Activated CD4-positive, alpha-beta memory T cell treated with anti-CD3 and anti-CD28 coated beads for 36 hours (primary cell): ENCODE results near the gene NFX1. TPM values are rescaled to one million over a fixed set of nuclear protein-coding genes. Genes with fewer than 3 reads are reported as not detected.
"Not testable (repeated sequence)": the region's sequence is repeated elsewhere in the genome, so short reads cannot be mapped to it uniquely, and the experiment has no call there.

Experiments
- CTCF ChIA-PET: fragments of 350-600 bp; sonication (Branson Sonifier 250); formaldehyde crosslinking; loops from one replicate; lab custom pipeline; 2021; ENCODE audit warnings: antibody characterized with exemption, inconsistent platforms; lab: Charles Lee
- POLR2A ChIA-PET: fragments of 350-600 bp; sonication (Branson Sonifier 250); formaldehyde crosslinking; loops from one replicate; lab custom pipeline; 2021; ENCODE audit warnings: antibody characterized with exemption; lab: Charles Lee
- DNase-seq: peaks from one replicate; pipeline ENCODE4 v3.0.0-alpha.2; 2020
- H3K27ac Mint-ChIP-seq: one replicate; pipeline ENCODE4 v1.8.0; 2021; ENCODE audit warnings: mixed read lengths
- H3K27me3 Mint-ChIP-seq: one replicate; pipeline ENCODE4 v1.8.0; 2021; ENCODE audit warnings: mixed read lengths
- H3K36me3 Mint-ChIP-seq: one replicate; pipeline ENCODE4 v1.8.0; 2021; ENCODE audit warnings: mixed read lengths
- H3K4me1 Mint-ChIP-seq: one replicate; pipeline ENCODE4 v1.8.0; 2021; ENCODE audit warnings: low read depth, mixed read lengths
- H3K4me3 Mint-ChIP-seq: one replicate; pipeline ENCODE4 v1.8.0; 2021; ENCODE audit warnings: mild to moderate bottlenecking, mixed read lengths
- H3K9me3 Mint-ChIP-seq: one replicate; pipeline ENCODE4 v1.8.0; 2021; ENCODE audit warnings: mixed read lengths
- intact Hi-C: fragments of 100-400 bp; cut with micrococcal nuclease; formaldehyde crosslinking; loops from one replicate; pipeline ENCODE4 v1.15.1; 2023
- total RNA-seq, 2 experiments: library from RNA; stranded (reverse); gene quantifications; one replicate each; pipeline ENCODE4 v1.2.3, GENCODE V29; 2021

NFX1 gene
- total RNA-seq, 2 experiments from 2014 or later, result 36.5 to 38.6 TPM

GRCh38 chr9:33310748-33311147 lies 20.4 kb downstream of the NFX1 start:
- ChIA-PET CTCF (interaction anchor here (1.4 to 1.6 kb wide), 2 partner anchors 24 to 65 kb away, joined by 4 to 6 read pairs; no protein-coding TSS in a partner anchor), POLR2A (no interaction called here)
- Mint-ChIP-seq H3K36me3 (peaks cover 56% of the 10 kb centered on the region), H3K27ac (peak overlapping the region; percentile 26), H3K4me1 (peaks cover 28% of the 10 kb centered on the region), H3K4me3 (no peak overlapping the region), H3K27me3 (no peaks in the 10 kb centered on the region), H3K9me3 (no peaks in the 10 kb centered on the region)
- no peak for DNase-seq
- intact Hi-C loops, result no loop called here

- no peaks in the 10 kb centered on the region for H3K27me3 Mint-ChIP-seq
- DNase-seq, result no peak
- CTCF ChIA-PET, result no interaction called here
- POLR2A ChIA-PET, result interaction anchor here (0.9 kb wide), 1 partner anchor 22 kb away, joined by 3 read pairs; the partner anchor contains the start of gene NFX1
- peaks cover 25% of the 10 kb centered on the region for H3K4me1 Mint-ChIP-seq
- H3K9me3 Mint-ChIP-seq, result no peaks in the 10 kb centered on the region
- peak overlapping the region; percentile 67 for H3K27ac Mint-ChIP-seq
- intact Hi-C loops, result no loop called here
- H3K4me3 Mint-ChIP-seq, result no peak overlapping the region
- peaks cover 60% of the 10 kb centered on the region for H3K36me3 Mint-ChIP-seq
Measured at GRCh38 chr9:33311953-33312352, 21.6 kb downstream of the NFX1 start.

GRCh38 chr9:33315371-33315770 lies 25.1 kb downstream of the NFX1 start:
- no peak overlapping the region for H3K4me3 Mint-ChIP-seq
- H3K4me1 Mint-ChIP-seq, result peaks cover 29% of the 10 kb centered on the region
- H3K27me3 Mint-ChIP-seq, result no peaks in the 10 kb centered on the region
- H3K27ac Mint-ChIP-seq, result peak overlapping the region; percentile 2
- peaks cover 61% of the 10 kb centered on the region for H3K36me3 Mint-ChIP-seq
- H3K9me3 Mint-ChIP-seq, result no peaks in the 10 kb centered on the region
- intact Hi-C loops, result no loop called here
- DNase-seq, result no peak
- ChIA-PET CTCF (no interaction called here), POLR2A (no interaction called here)

- H3K27ac Mint-ChIP-seq, H3K27me3 Mint-ChIP-seq, DNase-seq, H3K4me3 Mint-ChIP-seq, H3K9me3 Mint-ChIP-seq, intact Hi-C loops: not testable (repeated sequence)
- Mint-ChIP-seq H3K36me3 (peaks cover 61% of the 10 kb centered on the region), H3K4me1 (peaks cover 24% of the 10 kb centered on the region)
- ChIA-PET POLR2A (interaction anchor here (1.3 kb wide), 1 partner anchor 27 kb away, joined by 3 read pairs; the partner anchor contains the start of gene NFX1), CTCF (interaction anchor here (1.2 kb wide), 1 partner anchor 58 kb away, joined by 4 read pairs; no protein-coding TSS in a partner anchor)
Measured at GRCh38 chr9:33317136-33317535, 26.8 kb downstream of the NFX1 start.

- no peak overlapping the region for H3K27ac Mint-ChIP-seq
- no peaks in the 10 kb centered on the region for H3K9me3 Mint-ChIP-seq
- peaks cover 27% of the 10 kb centered on the region for H3K4me1 Mint-ChIP-seq
- H3K27me3 Mint-ChIP-seq, result no peaks in the 10 kb centered on the region
- CTCF ChIA-PET, result interaction anchor here (0.8 kb wide), 1 partner anchor 32 kb away, joined by 6 read pairs; no protein-coding TSS in a partner anchor
- no peak overlapping the region for H3K4me3 Mint-ChIP-seq
- DNase-seq, result no peak
- POLR2A ChIA-PET, result interaction anchor here (0.7 to 0.8 kb wide), 2 partner anchors 99 to 709 kb away, joined by 3 read pairs; no protein-coding TSS in a partner anchor
- peaks cover 64% of the 10 kb centered on the region for H3K36me3 Mint-ChIP-seq
- intact Hi-C loops, result no loop called here
Measured at GRCh38 chr9:33318225-33318624, 27.9 kb downstream of the NFX1 start.

GRCh38 chr9:33318781-33319180 lies 28.5 kb downstream of the NFX1 start:
- CTCF ChIA-PET, result interaction anchor here (0.8 kb wide), 1 partner anchor 32 kb away, joined by 6 read pairs; no protein-coding TSS in a partner anchor
- H3K9me3 Mint-ChIP-seq, result no peaks in the 10 kb centered on the region
- peaks cover 60% of the 10 kb centered on the region for H3K36me3 Mint-ChIP-seq
- peaks cover 27% of the 10 kb centered on the region for H3K4me1 Mint-ChIP-seq
- H3K27ac Mint-ChIP-seq, result no peak overlapping the region
- no peak overlapping the region for H3K4me3 Mint-ChIP-seq
- no peaks in the 10 kb centered on the region for H3K27me3 Mint-ChIP-seq
- POLR2A ChIA-PET, result interaction anchor here (0.7 to 0.8 kb wide), 2 partner anchors 98 to 708 kb away, joined by 3 read pairs; no protein-coding TSS in a partner anchor
- intact Hi-C loops, result no loop called here
- DNase-seq, result no peak

GRCh38 chr9:33320230-33320567 lies 29.9 kb downstream of the NFX1 start:
- Mint-ChIP-seq H3K36me3 (peaks cover 64% of the 10 kb centered on the region), H3K4me1 (peaks cover 27% of the 10 kb centered on the region), H3K27ac (peak overlapping the region; percentile 80), H3K9me3 (no peaks in the 10 kb centered on the region), H3K4me3 (no peak overlapping the region), H3K27me3 (no peaks in the 10 kb centered on the region)
- intact Hi-C loops, result loop anchor here (1.0 kb wide), 4 partner anchors 14 to 56 kb away; partner anchors contain the start of genes BAG1 and NFX1
- POLR2A ChIA-PET, result interaction anchor here (0.8 to 2.3 kb wide), 5 partner anchors 11 to 295 kb away, joined by 3 to 23 read pairs (median 3); partner anchors contain the start of genes DNAJA1 and NFX1
- DNase-seq, result no peak
- CTCF ChIA-PET, result interaction anchor here (1.0 to 4.0 kb wide), 5 partner anchors 11 to 96 kb away, joined by 4 to 22 read pairs (median 5); partner anchors contain the start of gene NFX1

GRCh38 chr9:33320568-33321261 lies 30.4 kb downstream of the NFX1 start:
- intact Hi-C loops, result loop anchor here (1.0 kb wide), 4 partner anchors 14 to 56 kb away; partner anchors contain the start of genes BAG1 and NFX1
- no peaks in the 10 kb centered on the region for H3K27me3 Mint-ChIP-seq
- H3K4me3 Mint-ChIP-seq, result no peak overlapping the region
- H3K9me3 Mint-ChIP-seq, result no peaks in the 10 kb centered on the region
- DNase-seq, result peak; percentile 25
- POLR2A ChIA-PET, result interaction anchor here (0.8 to 2.3 kb wide), 6 partner anchors 11 to 296 kb away, joined by 3 to 23 read pairs (median 3); partner anchors contain the start of genes DNAJA1 and NFX1
- H3K27ac Mint-ChIP-seq, result peak overlapping the region; percentile 80
- peaks cover 63% of the 10 kb centered on the region for H3K36me3 Mint-ChIP-seq
- CTCF ChIA-PET, result interaction anchor here (0.8 to 4.0 kb wide), 6 partner anchors 10 to 95 kb away, joined by 3 to 22 read pairs (median 4); partner anchors contain the start of gene NFX1
- H3K4me1 Mint-ChIP-seq, result peaks cover 27% of the 10 kb centered on the region

- CTCF ChIA-PET, result no interaction called here
- H3K4me1 Mint-ChIP-seq, result no peaks in the 10 kb centered on the region
- POLR2A ChIA-PET, result no interaction called here
- intact Hi-C loops, result no loop called here
- DNase-seq, result no peak
- H3K27ac Mint-ChIP-seq, result no peak overlapping the region
- H3K27me3 Mint-ChIP-seq, result no peaks in the 10 kb centered on the region
- no peaks in the 10 kb centered on the region for H3K9me3 Mint-ChIP-seq
- no peak overlapping the region for H3K4me3 Mint-ChIP-seq
- H3K36me3 Mint-ChIP-seq, result peaks cover 51% of the 10 kb centered on the region
Measured at GRCh38 chr9:33329117-33329563, 38.8 kb downstream of the NFX1 start.

- CTCF ChIA-PET, result interaction anchor here (0.9 kb wide), 1 partner anchor 44 kb away, joined by 3 read pairs; no protein-coding TSS in a partner anchor
- H3K27me3 Mint-ChIP-seq, result no peaks in the 10 kb centered on the region
Measured at GRCh38 chr9:33329979-33330378, 39.7 kb downstream of the NFX1 start.

GRCh38 chr9:33331377-33331891 lies 41.1 kb downstream of the NFX1 start:
- POLR2A ChIA-PET, result no interaction called here
- DNase-seq, result no peak
- H3K4me3 Mint-ChIP-seq, result no peak overlapping the region
- no peaks in the 10 kb centered on the region for H3K27me3 Mint-ChIP-seq
- H3K4me1 Mint-ChIP-seq, result no peaks in the 10 kb centered on the region
- intact Hi-C loops, result no loop called here
- no peaks in the 10 kb centered on the region for H3K9me3 Mint-ChIP-seq
- H3K36me3 Mint-ChIP-seq, result peaks cover 49% of the 10 kb centered on the region
- CTCF ChIA-PET, result interaction anchor here (1.0 to 1.4 kb wide), 3 partner anchors 11 to 45 kb away, joined by 3 to 6 read pairs (median 3); no protein-coding TSS in a partner anchor
- H3K27ac Mint-ChIP-seq, result no peak overlapping the region

More at GRCh38 chr9:33329979-33330378, 39.7 kb downstream of the NFX1 start:
- H3K27ac Mint-ChIP-seq, result no peak overlapping the region
- H3K36me3 Mint-ChIP-seq, result peaks cover 54% of the 10 kb centered on the region
- no peak overlapping the region for H3K4me3 Mint-ChIP-seq
- DNase-seq, result no peak
- intact Hi-C loops, result no loop called here
- H3K9me3 Mint-ChIP-seq, result no peaks in the 10 kb centered on the region
- H3K4me1 Mint-ChIP-seq, result no peaks in the 10 kb centered on the region
- POLR2A ChIA-PET, result no interaction called here

GRCh38 chr9:33332011-33332410 lies 41.7 kb downstream of the NFX1 start:
- CTCF ChIA-PET, result interaction anchor here (1.3 kb wide), 1 partner anchor 45 kb away, joined by 3 read pairs; no protein-coding TSS in a partner anchor
- POLR2A ChIA-PET, result no interaction called here
- Mint-ChIP-seq H3K4me1 (no peaks in the 10 kb centered on the region), H3K36me3 (peaks cover 51% of the 10 kb centered on the region), H3K27ac (no peak overlapping the region), H3K9me3 (no peaks in the 10 kb centered on the region), H3K4me3 (no peak overlapping the region), H3K27me3 (no peaks in the 10 kb centered on the region)
- intact Hi-C loops, result no loop called here
- DNase-seq, result no peak
